GM21528 (cell line): ENCODE measurements around the gene FTSJ1.
"Not testable (repeated sequence)": the region's sequence is repeated elsewhere in the genome, so short reads cannot be mapped to it uniquely, and the experiment has no call there.

Experiments used
- ATAC-seq: cut with Tn5 transposase; IDR thresholded peaks from one replicate; pipeline ENCODE4 v1.9.1; 2021; ENCODE audit warnings: mild to moderate bottlenecking, moderate library complexity; ENCODE audit not compliant: unreplicated experiment, low FRiP score

The FTSJ1 gene, protein sequence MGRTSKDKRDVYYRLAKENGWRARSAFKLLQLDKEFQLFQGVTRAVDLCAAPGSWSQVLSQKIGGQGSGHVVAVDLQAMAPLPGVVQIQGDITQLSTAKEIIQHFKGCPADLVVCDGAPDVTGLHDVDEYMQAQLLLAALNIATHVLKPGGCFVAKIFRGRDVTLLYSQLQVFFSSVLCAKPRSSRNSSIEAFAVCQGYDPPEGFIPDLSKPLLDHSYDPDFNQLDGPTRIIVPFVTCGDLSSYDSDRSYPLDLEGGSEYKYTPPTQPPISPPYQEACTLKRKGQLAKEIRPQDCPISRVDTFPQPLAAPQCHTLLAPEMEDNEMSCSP

DNA sequence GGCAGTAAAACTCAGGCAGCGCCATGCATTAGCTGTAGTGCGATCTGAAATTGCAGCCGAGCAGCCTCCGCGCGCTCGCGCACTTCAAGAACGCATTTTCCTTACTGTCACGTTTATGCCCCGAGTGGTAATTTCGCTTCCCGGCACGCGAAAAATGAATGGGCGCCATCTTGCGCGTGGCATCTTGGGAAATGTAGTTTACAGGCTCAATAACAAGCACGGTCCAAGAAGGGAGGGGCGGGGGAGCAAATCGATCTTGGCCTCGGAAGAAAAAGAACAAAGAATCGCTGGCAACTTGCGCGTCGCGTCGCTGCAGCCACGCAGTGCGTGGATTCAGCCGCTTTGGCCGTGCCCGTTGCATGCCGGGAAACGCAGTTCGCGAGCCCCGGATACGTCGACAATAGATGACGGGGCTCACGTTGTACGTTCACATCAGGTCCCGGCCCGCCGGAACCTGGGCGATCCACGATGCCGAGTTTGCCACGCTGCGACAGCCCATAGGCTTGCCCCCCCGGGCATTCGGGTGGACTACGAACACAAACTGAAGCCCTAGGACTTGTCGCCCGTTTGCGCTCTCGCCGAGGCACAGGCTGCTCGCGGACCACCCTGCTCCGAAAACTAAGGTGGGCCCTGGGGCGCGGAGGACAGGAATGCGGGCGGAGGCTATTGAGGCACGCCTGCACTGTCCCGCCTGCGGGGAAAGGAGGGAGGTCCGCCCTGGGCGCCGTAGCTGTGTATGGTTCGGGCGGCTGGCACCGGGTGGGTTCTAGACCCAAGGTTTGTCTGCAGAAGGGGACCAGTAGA lies at the start of gene FTSJ1:
Gene FTSJ1 (plus strand): TSS at position 426 of the 804 bp plus-strand sequence. CDS start 1,849 bp downstream, outside the sequence.
- ATAC-seq, result peak; percentile 90

DNA sequence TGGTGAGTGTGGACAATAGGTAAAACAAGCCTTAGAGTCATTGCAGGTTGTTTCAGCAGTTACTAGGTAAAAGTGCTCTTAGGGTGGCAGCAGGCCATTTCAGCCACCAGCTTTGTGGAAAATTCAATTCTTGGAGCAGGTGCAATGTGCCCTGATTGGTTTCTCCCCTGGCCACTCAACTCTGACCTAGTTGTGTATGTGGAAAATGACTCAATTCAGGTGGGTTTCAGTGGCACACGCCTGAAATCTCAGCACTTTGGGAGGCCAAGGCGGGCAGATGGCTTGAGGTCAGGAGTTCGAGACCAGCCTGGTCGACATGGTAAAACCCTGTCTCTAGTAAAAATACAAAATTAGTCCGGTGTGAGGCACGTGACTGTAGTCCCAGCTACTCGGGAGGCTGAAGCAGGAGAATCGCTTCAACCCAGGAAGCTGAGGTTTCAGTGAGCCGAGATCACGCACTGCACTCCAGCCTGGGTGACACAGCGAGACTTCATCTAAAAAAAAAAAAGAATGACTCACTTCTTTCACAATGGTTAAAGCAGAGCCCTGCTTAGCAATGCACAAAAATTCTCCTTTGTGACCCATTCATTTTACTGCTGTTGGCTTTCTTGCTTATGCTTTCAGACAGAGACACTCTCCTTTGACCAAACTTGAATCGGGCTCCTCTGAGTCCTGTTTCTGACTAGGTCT lies 48.8 kb upstream of the FTSJ1 start:
- ATAC-seq, result not testable (repeated sequence)

DNA sequence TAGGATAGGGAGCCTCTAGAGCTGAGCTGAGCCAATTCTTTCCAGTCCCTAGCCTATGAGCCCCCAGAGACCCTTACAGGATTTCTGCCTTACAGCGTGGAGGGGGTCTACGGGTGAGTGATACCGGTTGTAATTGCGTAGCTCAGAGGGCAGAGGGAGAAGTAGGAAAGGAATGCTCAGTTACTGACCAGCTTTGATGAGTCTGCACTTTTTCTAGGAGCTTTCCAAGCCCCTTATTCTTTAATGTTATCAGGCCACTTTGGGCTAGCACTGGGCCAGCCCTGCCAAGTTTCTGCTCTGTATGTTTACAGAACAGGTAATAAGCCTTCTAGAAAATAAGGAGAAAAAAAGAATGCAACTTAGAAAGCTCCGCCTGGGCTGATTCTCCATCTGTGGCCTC lies 46.4 kb upstream of the FTSJ1 start:
- ATAC-seq, result not testable (repeated sequence)

DNA sequence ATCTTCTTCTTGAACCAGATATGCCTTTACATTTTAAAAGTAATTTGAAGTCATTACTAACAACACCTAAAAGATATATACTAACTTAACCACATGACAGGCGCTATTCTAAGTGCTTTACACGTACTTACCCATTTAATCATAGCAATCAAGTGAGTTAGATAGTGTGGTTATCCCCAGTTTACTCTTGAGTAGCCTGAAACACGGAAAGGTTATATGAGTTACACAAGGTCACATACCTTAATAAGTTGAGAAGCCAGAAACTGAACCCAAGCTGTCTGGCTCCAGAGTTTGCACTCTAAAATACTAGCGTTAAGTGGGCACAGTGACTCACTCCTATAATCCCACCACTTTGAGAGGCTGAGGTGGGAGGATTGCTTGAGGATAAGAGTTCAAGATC lies 45.8 kb upstream of the FTSJ1 start:
- not testable (repeated sequence) for ATAC-seq

DNA sequence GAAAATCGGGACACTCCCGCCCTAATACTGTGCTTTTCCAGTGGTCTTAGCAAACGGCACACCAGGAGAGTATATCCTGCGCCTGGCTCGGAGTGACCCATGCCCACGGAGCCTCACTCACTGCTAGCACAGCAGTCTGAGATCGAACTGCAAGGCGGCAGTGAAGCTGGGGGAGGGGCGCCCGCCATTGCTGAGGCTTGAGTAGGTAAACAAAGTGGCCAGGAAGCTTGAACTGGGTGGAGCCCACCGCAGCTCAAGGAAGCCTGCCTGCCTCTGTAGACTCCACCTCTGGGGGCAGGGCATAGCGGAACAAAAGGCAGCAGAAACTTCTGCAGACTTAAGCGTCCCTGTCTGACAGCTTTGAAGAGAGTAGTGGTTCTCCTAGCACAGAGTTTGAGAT lies 42.3 kb upstream of the FTSJ1 start:
- not testable (repeated sequence) for ATAC-seq

DNA sequence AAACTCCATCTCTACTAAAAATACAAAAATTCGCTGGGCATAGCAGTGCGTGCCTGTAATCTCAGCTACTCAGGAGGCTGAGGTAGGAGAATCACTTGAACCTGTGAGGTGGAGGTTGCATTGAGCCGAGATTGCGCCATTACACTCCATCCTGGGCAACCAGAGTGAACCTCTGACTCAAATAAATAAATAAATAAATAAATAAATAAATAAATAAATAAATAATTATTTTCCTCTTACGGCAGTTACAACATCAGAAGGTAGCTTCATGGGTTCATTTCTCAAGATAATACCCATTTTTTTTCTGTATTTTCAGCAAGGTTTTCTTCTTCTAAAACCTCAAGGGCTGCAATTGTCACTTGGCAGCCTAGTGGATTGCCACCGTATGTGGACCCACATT lies 28.8 kb upstream of the FTSJ1 start:
- not testable (repeated sequence) for ATAC-seq

DNA sequence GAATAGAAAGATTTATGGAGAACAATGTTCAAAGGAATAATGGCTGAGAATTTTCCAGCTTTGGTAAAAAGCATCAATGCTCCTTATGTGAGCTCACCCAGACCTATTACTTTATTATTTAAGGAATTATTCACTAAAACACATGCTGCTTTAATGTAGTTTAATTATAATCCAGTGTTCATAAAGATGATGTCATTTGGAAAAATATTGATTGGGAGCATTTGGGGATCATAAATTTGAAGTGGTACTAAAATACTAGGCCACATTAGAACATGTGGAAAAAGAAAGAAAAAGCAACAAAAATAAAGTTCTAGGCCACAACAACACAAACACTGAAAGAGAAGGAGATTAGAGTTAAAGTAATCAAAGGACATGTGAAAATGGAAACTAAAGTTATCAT lies 25.9 kb upstream of the FTSJ1 start:
- no peak for ATAC-seq

DNA sequence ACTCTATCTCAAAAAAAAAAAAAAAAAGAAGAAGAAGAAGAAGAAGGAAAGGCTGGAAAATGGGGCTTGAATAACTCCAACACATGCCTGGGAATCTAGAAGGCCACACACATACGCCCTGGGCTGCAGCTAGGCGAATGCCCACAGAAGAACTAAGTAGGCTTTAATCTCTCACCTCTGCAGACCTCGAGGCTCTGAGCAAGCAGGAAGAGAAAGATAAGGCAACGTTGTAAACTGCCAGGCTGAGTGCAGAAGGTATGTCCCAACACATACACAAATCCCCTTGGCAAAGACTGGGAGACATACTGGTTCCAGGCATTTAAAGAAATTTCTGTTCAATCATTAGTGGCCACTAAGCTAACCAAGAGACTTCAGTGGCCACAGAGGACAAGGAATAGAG lies 24.3 kb upstream of the FTSJ1 start:
- ATAC-seq, result no peak

DNA sequence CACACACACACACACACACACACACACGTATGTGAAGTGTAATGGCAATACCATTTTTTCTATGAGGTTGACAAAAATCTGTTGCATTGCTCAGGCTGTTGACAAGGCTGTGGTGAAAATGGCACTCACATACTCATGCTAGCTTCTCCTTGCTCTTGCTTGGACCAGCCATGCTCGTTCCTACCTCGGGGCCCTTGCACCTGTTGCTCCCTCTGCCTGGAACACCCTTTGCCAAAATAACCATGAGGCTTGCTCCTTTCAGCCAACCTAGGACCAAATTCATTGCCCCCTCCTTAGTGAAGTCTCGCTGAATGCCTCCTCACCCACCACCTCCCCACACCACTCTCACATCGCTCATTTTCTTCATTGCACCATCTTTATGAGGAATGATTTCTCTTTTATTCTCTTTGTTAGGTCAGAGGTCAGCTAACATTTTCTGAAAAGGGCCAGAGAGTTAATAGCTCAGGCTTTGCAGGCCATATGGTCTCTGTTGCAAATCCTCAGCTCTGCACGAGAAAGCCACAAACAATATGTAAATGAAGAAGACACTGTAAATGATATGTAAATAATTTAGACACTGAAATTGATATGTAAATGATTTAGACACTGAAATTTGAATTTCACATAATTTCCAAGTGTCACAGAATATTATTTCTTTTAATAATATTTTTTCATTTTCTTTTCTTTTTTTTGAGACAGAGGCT lies 19.2 kb upstream of the FTSJ1 start:
- ATAC-seq, result no peak

DNA sequence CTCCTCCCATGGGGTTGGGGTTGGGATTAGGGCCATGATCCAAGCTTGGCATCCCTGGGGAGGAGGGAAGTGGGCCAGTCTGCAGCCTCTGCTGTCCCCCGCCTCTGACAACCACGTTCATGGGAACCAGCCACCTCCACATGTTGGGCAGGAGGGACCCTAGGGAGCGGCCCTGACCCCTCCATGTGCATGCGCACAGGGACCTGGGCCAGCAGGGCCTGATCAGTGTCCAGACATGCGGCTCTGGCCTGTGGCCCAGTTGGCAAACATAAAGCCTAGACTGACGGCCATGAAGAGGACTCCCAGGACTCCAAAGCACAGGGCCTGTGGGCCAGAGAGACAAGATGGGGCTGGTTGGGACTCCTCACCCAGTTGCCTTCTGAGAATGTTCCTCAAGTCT lies 17.3 kb upstream of the FTSJ1 start:
- no peak for ATAC-seq

DNA sequence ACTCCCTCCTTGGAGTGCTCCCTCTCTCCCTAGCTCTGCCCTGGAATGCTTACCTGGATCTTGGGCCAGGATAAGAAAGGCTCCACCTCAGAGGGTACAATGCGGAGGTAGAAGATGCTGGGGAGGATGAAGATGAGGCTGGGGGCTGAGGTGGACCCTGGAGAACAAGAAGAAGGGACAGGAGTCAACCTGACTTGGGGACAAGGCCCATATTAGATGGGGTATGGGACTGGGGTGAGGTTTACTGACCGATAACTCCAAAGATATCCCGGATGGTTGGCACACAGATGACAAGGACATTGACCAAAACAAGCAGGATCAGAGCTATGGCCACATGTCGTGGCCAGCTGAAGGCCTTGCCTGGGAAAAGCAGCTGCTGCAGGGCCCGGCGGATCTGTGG lies 16.5 kb upstream of the FTSJ1 start:
- ATAC-seq, result no peak

DNA sequence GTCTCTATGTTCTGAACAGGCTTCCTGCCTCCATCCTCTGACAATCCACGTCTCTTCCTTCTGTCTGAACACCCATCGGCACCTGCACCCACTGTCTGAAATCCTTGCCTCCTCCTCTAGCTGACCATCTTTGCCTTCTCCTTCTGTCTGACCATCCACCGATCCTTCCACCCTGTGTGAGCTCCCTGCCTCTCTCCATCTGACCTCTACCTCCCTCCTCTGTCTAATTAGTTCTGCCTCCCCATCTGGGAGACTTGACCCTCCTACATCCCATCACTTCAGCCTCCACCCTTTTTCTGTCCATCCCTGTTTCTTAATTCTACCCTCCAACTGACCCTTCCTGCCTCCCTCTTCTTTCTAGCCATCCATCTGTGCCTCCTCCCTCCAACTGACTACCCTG lies 16.0 kb upstream of the FTSJ1 start:
- ATAC-seq, result no peak

DNA sequence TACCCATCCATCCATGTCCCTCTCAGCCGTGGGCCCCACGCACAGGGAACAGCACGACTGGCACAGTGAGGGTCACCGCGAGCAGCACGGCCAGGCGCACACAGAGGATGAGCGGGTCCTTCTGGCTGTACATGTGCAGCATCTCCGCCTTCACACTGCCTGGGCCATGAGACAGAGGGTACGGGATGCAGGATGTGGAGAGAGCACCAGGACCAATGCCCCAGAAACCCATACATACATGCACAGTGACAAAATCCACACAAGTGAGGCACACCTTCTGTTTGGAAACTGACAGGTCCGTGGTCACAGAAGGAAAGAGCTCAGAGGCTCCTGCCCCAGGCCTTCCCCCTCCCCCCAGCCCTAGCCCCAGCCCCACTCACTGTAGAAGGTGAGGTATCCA lies 15.4 kb upstream of the FTSJ1 start:
- ATAC-seq, result no peak

DNA sequence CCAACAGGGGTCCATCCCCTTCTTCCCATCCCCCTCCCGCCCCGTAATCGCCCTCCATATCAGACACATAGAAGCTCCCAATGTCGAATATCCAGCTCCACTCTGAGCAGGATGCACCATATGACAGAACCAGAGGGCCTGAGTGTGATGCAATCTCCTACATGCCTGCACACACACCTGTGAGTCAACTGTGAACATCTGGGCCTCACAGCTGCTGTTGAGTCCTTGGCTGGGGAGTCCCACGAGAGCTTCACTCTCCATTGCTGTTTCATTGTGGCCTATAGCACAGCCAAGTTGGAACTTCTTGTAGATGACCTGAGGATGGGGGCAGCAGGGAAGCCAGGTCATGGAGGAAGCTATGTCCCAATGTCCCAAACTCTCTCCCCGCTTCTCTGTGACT lies 14.2 kb upstream of the FTSJ1 start:
- no peak for ATAC-seq

DNA sequence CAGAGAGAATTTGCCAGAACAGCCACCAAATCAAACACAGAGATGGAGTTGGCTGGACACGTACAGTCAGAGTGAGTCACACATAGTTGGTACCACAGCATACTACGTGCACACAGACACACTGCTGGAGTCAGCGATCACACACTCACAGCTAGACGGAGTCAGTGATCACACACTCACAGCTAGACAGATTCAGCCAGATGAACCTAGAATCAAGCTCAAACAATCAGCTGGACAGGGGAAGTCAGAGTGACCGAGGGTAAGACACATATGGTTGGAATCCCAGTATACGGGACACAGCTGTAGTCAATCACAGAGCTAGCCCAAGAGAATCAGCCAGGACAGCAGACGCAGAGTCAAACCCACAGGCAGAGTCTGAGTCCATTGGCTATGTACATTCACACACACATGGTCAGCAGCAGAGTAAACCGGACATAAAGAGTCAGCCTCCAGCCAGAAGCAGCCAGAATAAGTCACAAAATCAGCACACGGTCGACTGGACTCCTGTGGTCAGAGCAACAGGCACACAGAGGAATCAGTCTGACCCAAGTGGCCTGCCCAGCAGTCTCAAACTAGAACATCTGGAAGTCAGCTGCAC lies 10.6 kb upstream of the FTSJ1 start:
- no peak for ATAC-seq

DNA sequence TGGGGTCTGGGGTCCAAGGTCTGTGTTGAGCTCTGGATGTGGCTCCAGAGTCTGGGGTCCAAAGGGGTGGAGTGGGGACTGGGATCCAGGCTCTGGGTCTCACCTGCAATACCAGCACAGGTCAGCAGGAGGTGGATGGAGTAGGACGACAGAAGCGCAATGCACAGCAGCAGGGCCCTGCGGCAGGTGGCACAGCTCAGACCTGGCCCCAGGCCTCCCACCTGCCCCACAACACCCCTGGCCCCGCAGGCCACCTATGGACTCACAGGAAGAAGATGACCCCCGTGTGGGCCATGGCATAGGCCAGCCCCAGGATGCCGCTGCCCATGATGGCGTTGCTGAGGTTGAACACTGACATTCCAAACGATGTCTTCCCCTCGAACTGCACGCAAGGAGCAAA lies 9.3 kb upstream of the FTSJ1 start:
- ATAC-seq, result no peak

DNA sequence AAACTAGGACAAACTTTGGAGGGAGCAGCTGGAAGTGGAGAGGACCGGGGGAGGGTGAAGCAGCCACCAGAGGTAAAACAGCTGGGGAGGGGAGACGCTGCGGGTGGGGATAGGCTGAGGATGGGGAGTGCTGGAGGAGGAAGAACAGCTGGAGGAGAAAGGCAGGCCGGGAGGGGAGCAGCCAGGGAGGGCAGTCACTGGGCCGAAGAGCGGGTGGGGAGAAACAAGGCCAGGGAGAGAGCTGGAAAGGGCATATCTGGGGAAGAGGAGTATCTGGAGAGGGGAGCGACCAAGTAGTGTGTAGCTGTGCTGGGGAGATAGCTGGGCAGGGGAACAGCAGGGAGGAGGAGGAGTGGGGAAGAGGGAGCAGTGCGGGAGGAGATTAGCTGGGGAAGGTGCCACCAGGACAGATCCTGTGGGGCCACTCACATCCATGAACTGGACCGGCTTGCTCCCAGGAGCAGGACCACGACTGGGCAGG lies 8.7 kb upstream of the FTSJ1 start:
- ATAC-seq, result no peak

DNA sequence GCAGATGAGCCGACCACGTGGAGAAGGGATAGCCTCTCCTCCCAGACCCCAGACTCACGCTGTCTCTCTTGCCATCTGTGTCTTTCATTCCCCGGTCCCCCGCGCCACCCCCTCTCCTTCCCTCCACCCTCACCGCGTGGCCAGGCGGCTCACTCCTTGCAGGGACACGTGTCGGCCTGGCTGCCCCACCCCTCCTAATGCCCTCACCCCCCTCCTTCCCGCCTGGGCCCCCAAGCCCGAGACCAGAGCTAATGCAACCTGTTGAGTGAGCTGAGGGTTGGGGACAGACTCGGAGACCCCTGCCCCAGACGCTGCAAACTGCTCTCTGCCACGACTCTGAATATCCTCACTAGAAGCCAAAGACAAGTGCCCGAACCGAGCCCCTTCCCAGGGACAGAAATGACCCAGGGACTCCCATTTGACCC lies 7.7 kb upstream of the FTSJ1 start:
- ATAC-seq, result no peak

DNA sequence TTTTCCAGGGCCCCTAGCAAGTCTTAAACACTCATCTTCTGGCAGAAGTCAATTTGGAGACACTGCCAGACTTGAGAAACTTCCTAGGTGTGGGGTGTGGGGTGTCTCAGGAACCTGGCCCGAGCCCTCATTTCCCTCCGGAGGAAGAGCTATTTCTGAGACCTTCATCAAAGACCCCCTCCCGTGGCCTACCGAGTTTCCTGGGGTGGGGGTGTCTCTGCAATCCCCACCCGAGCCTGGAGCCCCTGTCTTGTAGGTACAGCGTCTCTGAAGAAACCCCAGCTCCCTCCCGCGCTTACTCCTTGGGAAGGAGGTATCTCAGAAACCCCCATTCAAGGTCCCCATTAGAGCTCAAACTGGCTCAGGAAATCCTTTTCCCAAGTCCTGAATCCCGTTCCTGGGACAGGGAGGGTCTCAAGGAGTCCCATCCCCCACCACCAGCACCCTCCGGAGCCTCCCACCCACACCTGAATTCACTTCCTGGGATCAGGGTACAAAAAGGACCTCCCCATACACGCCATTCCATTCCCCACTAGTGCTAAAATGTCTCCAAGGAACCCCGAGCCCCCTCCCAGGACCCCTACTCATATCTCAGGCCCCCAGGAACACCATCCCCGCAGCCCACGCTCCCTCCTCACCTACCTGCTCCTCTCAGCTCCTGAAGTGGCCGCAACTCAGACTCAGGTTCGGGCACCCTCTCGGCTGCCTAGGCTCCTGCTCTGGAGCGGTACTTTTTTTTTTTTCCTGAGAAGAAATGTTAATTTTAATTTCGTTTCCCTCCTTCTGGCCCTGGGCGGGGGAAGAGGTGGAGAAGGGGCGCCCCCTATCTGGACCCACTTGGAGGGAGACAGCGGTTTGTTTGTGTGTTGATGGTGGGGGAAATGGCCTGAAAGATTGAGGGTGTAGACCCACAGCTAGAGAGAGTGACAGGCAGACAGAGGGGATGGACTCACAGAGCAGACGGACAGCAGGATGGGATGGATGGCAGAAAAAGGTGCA lies 7.0 kb upstream of the FTSJ1 start:
- ATAC-seq, result no peak
